HEK293T (cell line): ENCODE measurements around the gene LMOD1.
A peak's percentile ranks its signal among the peaks of the same experiment; 100 is the strongest.

Experiments
- CTCF ChIA-PET: fragments of 350-600 bp; formaldehyde crosslinking; extraction: SDS; loops from one replicate; lab custom pipeline; 2021; ENCODE audit warnings: antibody characterized with exemption, inconsistent platforms; lab: Yijun Ruan, JAX
- POLR2A ChIA-PET: fragments of 350-600 bp; formaldehyde crosslinking; extraction: SDS; loops from one replicate; lab custom pipeline; 2020; ENCODE audit warnings: antibody characterized with exemption, inconsistent platforms; lab: Yijun Ruan, JAX
- DNase-seq: peaks from one replicate; pipeline ENCODE4 v3.0.0; 2012; ENCODE audit warnings: mixed read lengths; ENCODE audit errors: extremely low spot score
- ARNT ChIP-seq: fragments of 450-650 bp; IDR thresholded peaks from 2 replicates; pipeline ENCODE4 v1.6.1; 2017; ENCODE audit warnings: mild to moderate bottlenecking
- BHLHE40 ChIP-seq: fragments of 450-650 bp; IDR thresholded peaks from 2 replicates; pipeline ENCODE4 v1.6.1; 2016; ENCODE audit warnings: mild to moderate bottlenecking, moderate library complexity, borderline replicate concordance
- CTBP1 ChIP-seq: fragments of 450-650 bp; IDR thresholded peaks from 2 replicates; pipeline ENCODE4 v1.6.1; 2016; ENCODE audit warnings: borderline replicate concordance
- ELF4 ChIP-seq: fragments of 450-650 bp; IDR thresholded peaks from 2 replicates; pipeline ENCODE4 v1.6.1; 2017; ENCODE audit warnings: antibody characterized with exemption
- FOXA1 ChIP-seq: fragments of 450-650 bp; IDR thresholded peaks from 2 replicates; pipeline ENCODE4 v1.6.1; 2016; ENCODE audit warnings: mild to moderate bottlenecking
- FOXK2 ChIP-seq: fragments of 450-650 bp; IDR thresholded peaks from 2 replicates; pipeline ENCODE4 v1.6.1; 2016; ENCODE audit warnings: mild to moderate bottlenecking
- FOXM1 ChIP-seq: fragments of 450-650 bp; IDR thresholded peaks from 2 replicates; pipeline ENCODE4 v1.6.1; 2017; ENCODE audit warnings: mild to moderate bottlenecking, borderline replicate concordance
- HDGF ChIP-seq: fragments of 450-650 bp; IDR thresholded peaks from 2 replicates; pipeline ENCODE4 v1.6.1; 2017; ENCODE audit warnings: antibody characterized with exemption, borderline replicate concordance
- L3MBTL2 ChIP-seq: fragments of 450-650 bp; conservative IDR thresholded peaks from 2 replicates; pipeline ENCODE4 v1.6.1; 2016; ENCODE audit warnings: mild to moderate bottlenecking
- LEF1 ChIP-seq: fragments of 450-650 bp; IDR thresholded peaks from 2 replicates; pipeline ENCODE4 v1.6.1; 2017; ENCODE audit warnings: mild to moderate bottlenecking, borderline replicate concordance
- NFRKB ChIP-seq: fragments of 450-650 bp; IDR thresholded peaks from 2 replicates; pipeline ENCODE4 v1.6.1; 2016; ENCODE audit warnings: mild to moderate bottlenecking, moderate library complexity
- PKNOX1 ChIP-seq: fragments of 450-650 bp; IDR thresholded peaks from 2 replicates; pipeline ENCODE4 v1.6.1; 2016
- SP1 ChIP-seq: fragments of 450-650 bp; IDR thresholded peaks from 2 replicates; pipeline ENCODE4 v1.6.1; 2017
- SUZ12 ChIP-seq: fragments of 450-650 bp; IDR thresholded peaks from 2 replicates; pipeline ENCODE4 v1.6.1; 2016; ENCODE audit warnings: mild to moderate bottlenecking
- TARDBP ChIP-seq: fragments of 450-650 bp; IDR thresholded peaks from 2 replicates; pipeline ENCODE4 v1.6.1; 2016
- ZNF384 ChIP-seq: fragments of 450-650 bp; IDR thresholded peaks from 2 replicates; pipeline ENCODE4 v1.6.1; 2016

LMOD1 gene

GRCh38 chr1:201982623-201983379 is 36.5 kb upstream of the LMOD1 start, which contains the start of gene RNPEP:
Gene RNPEP (plus strand): TSS chr1:201982648. CDS start chr1:201982667, 19 bp downstream.
- POLR2A ChIA-PET, result interaction anchor here (1.0 to 1.7 kb wide), 8 partner anchors 9 to 153 kb away, joined by 3 to 7 read pairs (median 4); partner anchors contain the start of genes LMOD1 and TIMM17A
- peak; percentile 83 for DNase-seq
- CTCF ChIA-PET, result no interaction called here
- TF ChIP-seq ZNF384 (no peak), ELF4 (no peak), FOXM1 (no peak; the same call in 1 of the 2 replicates), BHLHE40 (no peak), ARNT (no peak), SUZ12 (no peak), L3MBTL2 (no peak), LEF1 (no peak), HDGF (no peak), SP1 (no peak), FOXK2 (no peak), TARDBP (no peak), FOXA1 (no peak), CTBP1 (no peak; the same call in 1 of the 2 replicates), NFRKB (no peak), PKNOX1 (no peak)

- POLR2A ChIA-PET, result interaction anchor here (0.6 to 1.7 kb wide), 8 partner anchors 8 to 152 kb away, joined by 3 to 7 read pairs (median 4); partner anchors contain the start of genes LMOD1 and TIMM17A
- TF ChIP-seq LEF1 (no peak), ARNT (no peak), BHLHE40 (no peak), L3MBTL2 (no peak; the same call in 1 of the 2 replicates), HDGF (no peak), NFRKB (no peak), FOXK2 (no peak), SUZ12 (no peak), ELF4 (no peak), FOXM1 (no peak), TARDBP (no peak), ZNF384 (no peak), CTBP1 (no peak), SP1 (no peak), PKNOX1 (no peak), FOXA1 (no peak)
- peak; percentile 91 for DNase-seq
- CTCF ChIA-PET, result interaction anchor here (1.1 kb wide), 1 partner anchor 17 kb away, joined by 3 read pairs; no protein-coding TSS in a partner anchor
These were observed 35.8 kb upstream of the LMOD1 start for GRCh38 chr1:201982082-201982622.

GRCh38 chr1:201970334-201971159 is 24.2 kb upstream of the LMOD1 start:
- POLR2A ChIA-PET, result no interaction called here

More at GRCh38 chr1:201970334-201971159, 24.2 kb upstream of the LMOD1 start:
- TF ChIP-seq NFRKB, result no peak
- no peak for TF ChIP-seq HDGF
- TF ChIP-seq ARNT, result no peak
- TF ChIP-seq PKNOX1, result no peak
- no peak for TF ChIP-seq FOXM1
- TF ChIP-seq TARDBP, result no peak
- no peak for TF ChIP-seq LEF1
- no peak for TF ChIP-seq SP1
- no peak for TF ChIP-seq ZNF384
- no peak for TF ChIP-seq ELF4
- TF ChIP-seq SUZ12, result no peak
- no peak for TF ChIP-seq FOXK2
- TF ChIP-seq CTBP1, result no peak
- TF ChIP-seq BHLHE40, result no peak
- no peak for TF ChIP-seq L3MBTL2
- TF ChIP-seq FOXA1, result no peak
- CTCF ChIA-PET, result interaction anchor here (4.9 kb wide), 1 partner anchor 75 kb away, joined by 76 read pairs; no protein-coding TSS in a partner anchor
- DNase-seq, result no peak
